Neural progenitor cell (in vitro differentiated cells): ENCODE measurements around the gene LIMS3. TPM values are rescaled to one million over a fixed set of nuclear protein-coding genes. Genes with fewer than 3 reads are reported as not detected.
"Not testable (repeated sequence)": the region's sequence is repeated elsewhere in the genome, so short reads cannot be mapped to it uniquely, and the experiment has no call there.

Experiments used
- DNase-seq: peaks from one replicate; pipeline ENCODE4 v3.0.0-alpha.2; 2016; ENCODE audit warnings: low spot score
- H2AFZ ChIP-seq: fragments of 200-600 bp; sonication (generic); replicated peaks from 2 replicates; pipeline ENCODE4 v1.6.1; 2016; ENCODE audit warnings: antibody characterized with exemption
- H3F3A ChIP-seq: fragments of 200-600 bp; sonication (generic); 2 replicates; pipeline ENCODE4 v1.6.1; 2016; ENCODE audit warnings: antibody characterized with exemption, low read depth
- H3K27ac ChIP-seq: fragments of 200-600 bp; sonication (generic); 2 replicates; pipeline ENCODE4 v1.5.1; 2016; ENCODE audit warnings: mild to moderate bottlenecking
- H3K27me3 ChIP-seq: fragments of 200-600 bp; sonication (generic); 2 replicates; pipeline ENCODE4 v1.6.1; 2016; ENCODE audit warnings: mild to moderate bottlenecking, moderate library complexity
- H3K36me3 ChIP-seq: fragments of 200-600 bp; sonication (generic); 2 replicates; pipeline ENCODE4 v1.5.1; 2016
- H3K4me1 ChIP-seq: fragments of 200-600 bp; sonication (generic); 2 replicates; pipeline ENCODE4 v1.6.1; 2016; ENCODE audit warnings: mixed run types
- H3K4me2 ChIP-seq: fragments of 200-600 bp; sonication (generic); 2 replicates; pipeline ENCODE4 v1.6.1; 2016
- H3K4me3 ChIP-seq: fragments of 200-600 bp; sonication (generic); 2 replicates; pipeline ENCODE4 v1.5.1; 2016
- H3K79me2 ChIP-seq: fragments of 200-600 bp; sonication (generic); 2 replicates; pipeline ENCODE4 v1.6.1; 2016; ENCODE audit warnings: low read depth
- H3K9ac ChIP-seq: fragments of 200-600 bp; sonication (generic); 2 replicates; pipeline ENCODE4 v1.6.1; 2016
- H3K9me3 ChIP-seq: fragments of 200-600 bp; sonication (generic); 2 replicates; pipeline ENCODE4 v1.5.1; 2016; ENCODE audit warnings: low read depth
- H4K20me1 ChIP-seq: fragments of 200-600 bp; sonication (generic); 2 replicates; pipeline ENCODE4 v1.6.1; 2016; ENCODE audit warnings: low read depth
- H3K27ac Mint-ChIP-seq: 3 replicates; pipeline ENCODE4 v1.8.0; 2021; ENCODE audit warnings: mixed read lengths
- H3K27me3 Mint-ChIP-seq: 2 replicates; pipeline ENCODE4 v1.8.0; 2022; ENCODE audit warnings: low read depth, mild to moderate bottlenecking, inconsistent platforms, moderate library complexity, mixed read lengths; ENCODE audit not compliant: insufficient read depth
- H3K36me3 Mint-ChIP-seq: 3 replicates; pipeline ENCODE4 v1.8.0; 2021; ENCODE audit warnings: mixed read lengths
- H3K4me1 Mint-ChIP-seq: 3 replicates; pipeline ENCODE4 v1.8.0; 2021; ENCODE audit warnings: mixed read lengths
- H3K4me3 Mint-ChIP-seq: 3 replicates; pipeline ENCODE4 v1.8.0; 2021; ENCODE audit warnings: mild to moderate bottlenecking, moderate library complexity, mixed read lengths
- H3K9me3 Mint-ChIP-seq: 3 replicates; pipeline ENCODE4 v1.8.0; 2020; ENCODE audit warnings: mixed read lengths
- total RNA-seq: library from RNA; depleted of rRNA; stranded (reverse); fragments of >200 nt; gene quantifications from 2 replicates; pipeline ENCODE4 v1.2.3, GENCODE V29; 2015; ENCODE audit warnings: low replicate concordance

LIMS3 gene
- total RNA-seq, 1 donor from 2014 or later = not detected

DNA sequence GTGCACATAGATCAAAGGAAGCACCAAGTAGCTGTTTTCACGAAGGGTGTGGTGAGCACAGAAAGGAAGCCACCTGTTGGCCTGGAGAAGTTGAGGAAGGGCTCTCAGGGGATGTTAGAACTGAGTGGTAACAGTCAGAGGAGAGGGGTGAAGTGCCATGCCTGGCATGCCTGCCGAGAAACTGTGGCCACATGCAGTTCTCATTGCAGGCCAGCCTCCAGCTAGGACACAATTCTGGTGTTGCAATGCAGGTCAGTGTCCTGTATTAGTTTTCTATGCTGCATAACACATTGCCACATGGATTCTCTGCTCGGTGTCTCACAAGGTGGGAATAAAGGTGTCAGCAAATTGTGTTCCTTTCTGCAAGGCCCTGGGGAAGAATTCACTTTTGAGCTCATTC is 46.9 kb downstream of the LIMS3 start:
- not testable (repeated sequence) for H3K27me3 Mint-ChIP-seq, H3K36me3 Mint-ChIP-seq, H3K9ac ChIP-seq, H3K36me3 ChIP-seq, H3K9me3 ChIP-seq, H3K4me2 ChIP-seq, H2AFZ ChIP-seq, H3K4me1 ChIP-seq, H3K79me2 ChIP-seq, H3K4me1 Mint-ChIP-seq, H3K4me3 ChIP-seq, H4K20me1 ChIP-seq, H3K9me3 Mint-ChIP-seq, H3K4me3 Mint-ChIP-seq, H3F3A ChIP-seq, DNase-seq, H3K27ac Mint-ChIP-seq, H3K27ac ChIP-seq, H3K27me3 ChIP-seq

DNA sequence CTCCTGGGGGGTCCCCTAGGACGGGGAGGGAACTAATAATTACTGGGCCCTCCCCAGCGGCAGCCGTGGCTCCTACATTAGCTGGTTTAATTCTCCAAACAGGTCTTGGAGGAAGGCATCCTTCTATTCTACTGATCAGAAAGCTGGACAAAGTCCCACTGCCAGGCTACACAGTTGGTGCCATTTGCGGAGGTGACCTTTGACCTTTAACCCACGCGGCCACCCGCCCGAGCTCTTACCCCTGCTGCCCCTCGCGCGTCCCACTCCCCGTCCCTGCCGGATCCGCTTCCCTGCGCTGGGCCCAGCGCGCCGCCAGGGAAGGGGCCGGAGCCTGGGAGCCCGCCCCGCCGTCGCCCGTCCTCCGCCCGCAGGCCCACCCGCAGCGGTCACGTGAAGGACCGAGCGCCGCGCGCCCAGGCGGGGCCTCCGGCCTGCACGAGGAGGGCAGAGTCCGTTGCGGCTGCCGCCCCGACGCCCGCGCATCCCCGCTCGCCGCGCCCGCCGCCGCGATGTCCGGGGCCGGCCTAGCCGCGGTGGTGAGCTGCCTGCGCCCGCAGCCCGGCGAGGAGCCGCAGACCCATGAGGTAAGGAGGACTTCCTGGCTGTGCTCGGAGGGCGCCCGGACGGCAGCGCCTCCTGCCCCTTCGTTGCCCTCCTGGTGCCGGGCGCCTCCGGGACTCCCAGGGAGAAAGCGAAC is 48.9 kb downstream of the LIMS3 start:
- not testable (repeated sequence) for H3K9me3 Mint-ChIP-seq, H3K9me3 ChIP-seq, H3K4me1 ChIP-seq, DNase-seq, H3K36me3 Mint-ChIP-seq, H3F3A ChIP-seq, H3K4me1 Mint-ChIP-seq, H2AFZ ChIP-seq, H3K4me3 ChIP-seq, H3K27ac Mint-ChIP-seq, H3K27ac ChIP-seq, H3K36me3 ChIP-seq, H3K4me2 ChIP-seq, H4K20me1 ChIP-seq, H3K27me3 ChIP-seq, H3K4me3 Mint-ChIP-seq, H3K79me2 ChIP-seq, H3K9ac ChIP-seq, H3K27me3 Mint-ChIP-seq

DNA sequence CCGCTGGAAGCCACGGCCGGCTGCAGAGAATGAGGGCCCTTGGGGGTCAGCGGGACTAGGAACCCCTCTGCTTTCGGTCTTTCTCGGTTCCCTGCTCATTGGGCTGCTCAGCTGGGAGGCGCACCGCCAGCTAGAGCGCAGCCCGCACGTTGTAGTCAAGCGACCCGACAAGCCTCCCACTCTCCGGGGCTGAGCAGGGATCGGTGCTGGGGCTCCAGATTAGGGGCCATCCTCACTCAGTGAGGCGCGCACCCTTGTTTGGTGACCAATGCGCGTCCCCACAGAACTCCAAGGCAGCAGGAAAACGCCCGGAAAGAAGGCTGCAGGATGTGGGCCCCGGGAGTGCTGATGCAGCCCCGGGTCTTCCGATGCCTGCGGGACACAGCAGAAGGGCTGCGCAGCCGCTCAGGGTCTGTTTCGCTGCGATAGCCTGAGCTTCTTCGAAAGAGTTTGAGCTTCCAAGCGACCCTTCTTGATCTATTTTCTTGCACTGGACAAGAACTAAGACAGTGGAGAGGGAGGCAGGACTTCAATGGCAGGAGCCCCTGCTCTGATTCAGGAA is 49.6 kb downstream of the LIMS3 start:
- H3K4me1 Mint-ChIP-seq, H3K79me2 ChIP-seq, H3K36me3 Mint-ChIP-seq, H2AFZ ChIP-seq, H3K4me3 ChIP-seq, H3K27ac ChIP-seq, H3K27me3 ChIP-seq, H3K36me3 ChIP-seq, H3K27ac Mint-ChIP-seq, DNase-seq, H3K9ac ChIP-seq, H3K4me1 ChIP-seq, H3K27me3 Mint-ChIP-seq, H3K9me3 Mint-ChIP-seq, H3K4me3 Mint-ChIP-seq, H3K9me3 ChIP-seq, H3F3A ChIP-seq, H3K4me2 ChIP-seq, H4K20me1 ChIP-seq: not testable (repeated sequence)

DNA sequence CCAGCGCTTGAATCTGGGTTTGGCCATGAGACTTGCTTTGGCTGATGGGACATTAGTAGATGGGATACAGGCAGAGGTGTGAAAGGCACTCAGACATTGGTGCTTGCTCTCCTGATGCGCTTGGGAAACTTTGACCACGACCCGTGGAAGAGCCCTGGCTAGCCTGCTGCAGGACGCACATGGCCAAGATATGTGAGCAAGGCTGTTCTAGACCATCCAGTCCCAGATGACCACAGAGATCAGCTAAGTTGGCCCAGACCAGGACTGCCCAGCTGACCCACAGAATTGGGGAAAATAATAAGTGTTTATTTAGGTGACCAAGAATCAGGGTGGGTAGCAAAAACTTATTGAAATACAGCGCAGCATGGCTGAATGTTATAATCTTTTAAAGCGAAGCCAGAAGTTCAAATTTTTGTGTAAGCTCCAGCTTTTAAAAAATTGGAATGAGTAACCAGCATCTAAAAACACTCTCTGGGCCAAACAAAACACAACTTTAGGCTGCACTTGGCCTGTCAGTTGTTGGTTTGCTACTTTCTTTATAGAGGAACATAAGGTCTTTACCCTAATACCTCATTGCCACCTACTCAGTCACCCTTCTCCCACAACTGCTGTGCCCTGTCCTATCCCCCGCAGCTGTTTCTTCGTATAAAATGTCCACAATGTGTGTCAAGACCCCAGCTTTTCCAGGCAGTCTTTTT is 51.8 kb downstream of the LIMS3 start:
- not testable (repeated sequence) for H3K36me3 ChIP-seq, H2AFZ ChIP-seq, H3K4me3 Mint-ChIP-seq

DNA sequence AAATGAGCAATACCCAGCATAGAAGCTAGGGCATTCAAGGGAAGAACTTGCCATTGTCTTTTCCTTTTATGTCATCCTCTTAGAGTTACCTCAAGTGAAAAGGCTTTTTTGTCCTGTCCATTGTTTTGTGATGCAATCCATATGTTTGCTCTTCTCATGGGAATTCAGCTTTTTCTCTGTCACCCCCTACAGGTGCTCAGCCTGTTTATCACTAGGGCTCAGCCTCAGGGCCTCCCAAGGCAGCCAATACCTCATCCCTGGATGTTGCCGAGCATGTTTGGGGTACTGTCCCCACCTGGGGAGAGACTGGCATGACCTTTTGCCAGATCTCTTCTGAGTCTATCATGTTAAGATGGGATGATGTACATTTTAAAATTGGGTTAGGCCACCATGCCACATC is 65.5 kb downstream of the LIMS3 start:
- H3K4me1 ChIP-seq, H3F3A ChIP-seq, H3K9me3 ChIP-seq, H3K9ac ChIP-seq, DNase-seq, H3K27ac Mint-ChIP-seq, H3K27ac ChIP-seq, H3K27me3 ChIP-seq, H4K20me1 ChIP-seq, H3K36me3 ChIP-seq, H3K9me3 Mint-ChIP-seq, H3K4me3 Mint-ChIP-seq, H3K79me2 ChIP-seq, H3K4me2 ChIP-seq, H3K27me3 Mint-ChIP-seq, H3K36me3 Mint-ChIP-seq, H3K4me3 ChIP-seq, H3K4me1 Mint-ChIP-seq, H2AFZ ChIP-seq: not testable (repeated sequence)

More for the DNA sequence above, 51.8 kb downstream of the LIMS3 start:
- not testable (repeated sequence) for H3K36me3 Mint-ChIP-seq, H3K4me3 ChIP-seq, H3K27me3 Mint-ChIP-seq, H3K79me2 ChIP-seq, H4K20me1 ChIP-seq, H3K27ac Mint-ChIP-seq, H3K27ac ChIP-seq, H3K9me3 Mint-ChIP-seq, DNase-seq, H3K9me3 ChIP-seq, H3K4me1 ChIP-seq, H3K9ac ChIP-seq, H3K4me2 ChIP-seq, H3K27me3 ChIP-seq, H3K4me1 Mint-ChIP-seq, H3F3A ChIP-seq

DNA sequence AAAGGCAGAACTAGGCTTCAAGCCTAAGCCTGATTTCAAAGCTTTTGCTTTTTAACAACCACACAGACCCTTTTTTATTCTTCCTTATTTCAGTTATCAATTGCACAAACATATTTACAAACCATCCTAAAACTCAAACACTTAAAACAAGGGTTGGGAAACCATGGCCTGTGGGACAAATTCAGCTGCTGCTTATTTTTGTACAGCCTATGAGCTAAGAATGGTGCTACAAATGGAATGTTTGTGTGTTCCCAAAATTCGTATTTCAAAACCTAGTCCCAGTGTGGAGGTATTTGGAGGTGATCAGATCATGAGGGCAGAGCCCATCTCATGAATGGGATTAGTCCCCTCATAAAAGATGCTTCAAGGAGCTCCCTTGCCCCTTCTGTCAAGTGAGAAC is 67.0 kb downstream of the LIMS3 start:
- H3K27me3 Mint-ChIP-seq, H2AFZ ChIP-seq, H3K79me2 ChIP-seq, DNase-seq, H3F3A ChIP-seq, H3K9me3 Mint-ChIP-seq, H3K4me2 ChIP-seq, H3K36me3 ChIP-seq, H3K27me3 ChIP-seq, H3K27ac ChIP-seq, H3K27ac Mint-ChIP-seq, H3K36me3 Mint-ChIP-seq, H3K4me1 Mint-ChIP-seq, H3K4me1 ChIP-seq, H3K9me3 ChIP-seq, H3K9ac ChIP-seq, H3K4me3 ChIP-seq, H4K20me1 ChIP-seq, H3K4me3 Mint-ChIP-seq: not testable (repeated sequence)

DNA sequence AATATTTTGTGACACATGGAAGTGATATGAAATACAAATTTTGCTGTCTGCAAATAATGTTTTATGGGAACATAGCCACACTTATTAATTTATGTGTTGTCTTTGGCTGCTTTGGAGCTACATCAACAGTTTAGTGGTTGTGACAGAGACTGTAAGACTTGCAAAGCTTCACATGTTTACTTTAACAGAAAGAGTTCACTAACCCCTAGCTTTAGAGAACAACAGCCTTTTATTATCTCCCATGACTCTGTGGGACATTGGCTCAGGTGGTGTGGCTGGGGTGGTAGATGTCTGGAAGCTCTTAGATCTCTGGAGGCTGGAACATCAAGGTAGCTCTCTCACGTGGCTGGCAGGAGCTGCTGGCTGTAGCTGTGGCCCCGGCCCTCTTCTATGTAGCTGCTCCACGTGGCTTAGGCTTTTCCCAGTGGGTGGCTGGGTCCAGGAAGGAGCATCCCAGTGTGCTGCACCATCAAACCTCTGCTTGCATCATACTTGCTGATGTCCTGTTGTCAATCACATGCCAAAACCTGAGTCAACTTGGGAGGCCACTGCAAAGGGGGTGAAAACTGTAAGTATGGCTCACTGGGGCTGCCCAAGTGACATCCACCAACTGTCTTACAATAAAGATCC is 67.7 kb downstream of the LIMS3 start:
- DNase-seq, H3K4me3 ChIP-seq, H3K9me3 Mint-ChIP-seq, H3K4me1 Mint-ChIP-seq, H3K4me1 ChIP-seq, H3K9me3 ChIP-seq, H3K36me3 Mint-ChIP-seq, H3K27ac ChIP-seq, H3K4me3 Mint-ChIP-seq, H2AFZ ChIP-seq, H3K79me2 ChIP-seq, H3K36me3 ChIP-seq, H3K27me3 Mint-ChIP-seq, H3K27me3 ChIP-seq, H3F3A ChIP-seq, H4K20me1 ChIP-seq, H3K4me2 ChIP-seq, H3K27ac Mint-ChIP-seq, H3K9ac ChIP-seq: not testable (repeated sequence)

DNA sequence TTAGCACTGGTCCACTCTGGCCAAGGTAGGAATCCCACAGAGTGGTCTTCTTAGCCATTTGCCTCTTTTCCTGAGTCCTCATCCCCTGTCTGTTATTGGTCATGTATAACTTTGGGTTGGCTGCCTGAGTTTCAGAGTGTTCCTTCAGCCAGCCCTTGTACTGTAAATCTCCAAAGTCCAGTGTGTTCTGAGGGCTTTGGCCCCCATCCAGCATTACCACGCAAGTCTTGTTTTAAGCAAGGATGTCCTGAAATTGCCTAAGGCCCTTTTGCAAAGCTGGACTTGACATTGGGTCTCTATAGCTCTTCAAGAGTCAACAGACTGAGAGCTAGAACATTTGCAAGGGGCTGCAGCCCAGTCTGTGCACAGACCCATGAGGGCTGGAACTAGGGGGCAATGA is 68.4 kb downstream of the LIMS3 start:
- not testable (repeated sequence) for H3K4me1 ChIP-seq, H3K4me1 Mint-ChIP-seq, H3K9me3 Mint-ChIP-seq, H3K27ac Mint-ChIP-seq, H3K9ac ChIP-seq, H3K36me3 ChIP-seq, H2AFZ ChIP-seq, H3K4me3 Mint-ChIP-seq, H3K27ac ChIP-seq, H3K79me2 ChIP-seq, H3F3A ChIP-seq, H3K27me3 ChIP-seq, H3K27me3 Mint-ChIP-seq, H4K20me1 ChIP-seq, H3K36me3 Mint-ChIP-seq, H3K4me2 ChIP-seq, DNase-seq, H3K4me3 ChIP-seq, H3K9me3 ChIP-seq
